GM06990 (cell line): ENCODE data around the gene RRM2.

Experiments used
- DNase-seq: peaks from one replicate; pipeline ENCODE4 v3.0.0-alpha.2; 2011; ENCODE audit not compliant: insufficient read length; ENCODE audit errors: extremely low read depth
- H3K27me3 ChIP-seq: replicated peaks from 2 replicates; pipeline ENCODE4 v1.6.0; 2011; ENCODE audit warnings: low read length; ENCODE audit not compliant: control insufficient read depth, insufficient read depth
- H3K36me3 ChIP-seq: 2 replicates; pipeline ENCODE4 v1.5.1; 2011; ENCODE audit warnings: low read length; ENCODE audit not compliant: control insufficient read depth, insufficient read depth
- H3K4me3 ChIP-seq: replicated peaks from 2 replicates; pipeline ENCODE4 v1.5.1; 2011; ENCODE audit warnings: low read depth, mild to moderate bottlenecking, control low read depth, low read length
- CTCF ChIP-seq: IDR thresholded peaks from 2 replicates; pipeline ENCODE4 v1.5.1; 2011; ENCODE audit warnings: low read length, control low read depth, mild to moderate bottlenecking, inconsistent platforms; ENCODE audit not compliant: insufficient read depth, poor library complexity, severe bottlenecking

RRM2 gene

GRCh38 chr2:10080536-10081304 is 41.8 kb upstream of the RRM2 start:
- no peak for TF ChIP-seq CTCF
- Histone ChIP-seq H3K4me3 (peak overlapping the region; percentile 69), H3K27me3 (no peaks in the 10 kb centered on the region), H3K36me3 (no peaks in the 10 kb centered on the region)
- DNase-seq = peak; percentile 80

GRCh38 chr2:10083046-10083445 is 39.5 kb upstream of the RRM2 start:
- Histone ChIP-seq H3K27me3 (no peaks in the 10 kb centered on the region), H3K4me3 (peak overlapping the region; percentile 2; the same call in 1 of the 2 replicates), H3K36me3 (no peaks in the 10 kb centered on the region)
- no peak for TF ChIP-seq CTCF
- DNase-seq = no peak

GRCh38 chr2:10083692-10084211 is 38.8 kb upstream of the RRM2 start:
- Histone ChIP-seq H3K27me3 (no peaks in the 10 kb centered on the region), H3K36me3 (no peaks in the 10 kb centered on the region), H3K4me3 (peak overlapping the region; percentile 15; the same call in 1 of the 2 replicates)
- DNase-seq = peak; percentile 47
- TF ChIP-seq CTCF = no peak

- no peak for DNase-seq
- Histone ChIP-seq H3K36me3 (no peaks in the 10 kb centered on the region), H3K27me3 (no peaks in the 10 kb centered on the region), H3K4me3 (no peak overlapping the region)
- no peak for TF ChIP-seq CTCF
Observed at GRCh38 chr2:10084223-10084865, 38.2 kb upstream of the RRM2 start.

GRCh38 chr2:10085043-10085667 is 37.4 kb upstream of the RRM2 start:
- no peak overlapping the region for H3K4me3 ChIP-seq
- no peak for DNase-seq
- H3K36me3 ChIP-seq = no peaks in the 10 kb centered on the region
- no peaks in the 10 kb centered on the region for H3K27me3 ChIP-seq
- no peak for TF ChIP-seq CTCF
